Neural cell (in vitro differentiated cells): ENCODE results near the gene SMIM35.

ENCODE experiments used
- EP300 ChIP-seq: fragments of 450-650 bp; conservative IDR thresholded peaks from 2 replicates; pipeline ENCODE4 v1.6.1; 2014; ENCODE audit warnings: antibody characterized with exemption, mild to moderate bottlenecking, moderate library complexity; ENCODE audit not compliant: poor library complexity, severe bottlenecking
- EZH2 ChIP-seq: fragments of 200-600, 300-800 bp; shearing (Covaris generic), sonication (generic); IDR thresholded peaks from 2 replicates; pipeline ENCODE4 v1.6.1; 2014; ENCODE audit warnings: antibody characterized with exemption, low read length, borderline replicate concordance, mild to moderate bottlenecking; ENCODE audit not compliant: insufficient read depth, poor library complexity, severe bottlenecking
- MXI1 ChIP-seq: fragments of 450-650 bp; conservative IDR thresholded peaks from 2 replicates; pipeline ENCODE4 v1.6.1; 2014; ENCODE audit warnings: antibody characterized with exemption, mild to moderate bottlenecking; ENCODE audit not compliant: poor library complexity, severe bottlenecking
- POLR2AphosphoS5 ChIP-seq: IDR thresholded peaks from 2 replicates; pipeline ENCODE4 v1.6.1; 2012
- RAD21 ChIP-seq: fragments of 450-650 bp; conservative IDR thresholded peaks from 2 replicates; pipeline ENCODE4 v1.6.1; 2014; ENCODE audit warnings: antibody characterized with exemption, mild to moderate bottlenecking, moderate library complexity
- SMC3 ChIP-seq: fragments of 450-650 bp; conservative IDR thresholded peaks from 2 replicates; pipeline ENCODE4 v1.6.1; 2014; ENCODE audit warnings: antibody characterized with exemption, mild to moderate bottlenecking, moderate library complexity; ENCODE audit not compliant: poor library complexity
- TAF1 ChIP-seq: IDR thresholded peaks from 2 replicates; pipeline ENCODE4 v1.6.1; 2012; ENCODE audit warnings: low read depth
- TF ChIP-seq, protein P1 (sequence below): fragments of 450-650 bp; IDR thresholded peaks from 2 replicates; pipeline ENCODE4 v1.5.1; 2014; ENCODE audit warnings: antibody characterized with exemption, mild to moderate bottlenecking, moderate library complexity; ENCODE audit not compliant: poor library complexity, severe bottlenecking
- TF ChIP-seq, protein P2 (sequence below): IDR thresholded peaks from 2 replicates; pipeline ENCODE4 v1.6.1; 2012; ENCODE audit warnings: borderline replicate concordance

DNA sequence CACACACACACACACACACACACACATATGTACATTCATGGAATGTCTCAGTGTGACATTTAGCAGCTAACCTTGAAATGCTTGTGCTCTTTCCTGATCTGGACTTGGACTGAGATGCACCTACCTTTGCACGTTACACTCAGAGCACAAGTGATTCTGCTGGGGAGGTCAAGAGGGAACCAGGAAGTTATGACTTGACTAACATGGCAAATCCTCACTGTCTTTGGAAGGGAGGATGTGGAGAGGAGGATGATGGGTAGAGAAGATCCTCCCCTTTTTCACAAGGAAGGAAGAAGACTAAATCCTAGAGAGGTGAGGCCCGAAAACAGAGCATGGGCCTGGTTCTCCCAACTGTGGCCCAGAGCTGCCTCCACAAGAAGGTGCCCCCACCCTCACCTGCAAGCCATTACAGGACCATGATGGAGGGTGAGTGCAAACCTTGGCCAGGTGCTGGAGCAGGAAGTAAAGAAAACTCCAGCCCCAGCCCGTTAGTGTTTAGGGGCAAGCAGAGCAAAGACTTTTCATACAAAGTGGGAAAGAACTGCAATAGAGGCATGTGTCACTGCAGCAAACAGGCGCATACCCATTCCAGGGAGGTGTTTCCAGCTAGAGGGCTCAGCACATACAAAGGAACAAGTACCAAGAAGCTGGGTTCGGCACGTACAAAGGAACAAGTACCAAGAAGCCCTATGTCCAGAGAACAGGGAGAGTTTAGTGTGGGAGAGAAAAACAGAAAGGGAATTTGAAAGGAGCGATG is 39.5 kb upstream of the SMIM35 start:
- no peak for TF ChIP-seq TAF1
- TF ChIP-seq, protein P1, sequence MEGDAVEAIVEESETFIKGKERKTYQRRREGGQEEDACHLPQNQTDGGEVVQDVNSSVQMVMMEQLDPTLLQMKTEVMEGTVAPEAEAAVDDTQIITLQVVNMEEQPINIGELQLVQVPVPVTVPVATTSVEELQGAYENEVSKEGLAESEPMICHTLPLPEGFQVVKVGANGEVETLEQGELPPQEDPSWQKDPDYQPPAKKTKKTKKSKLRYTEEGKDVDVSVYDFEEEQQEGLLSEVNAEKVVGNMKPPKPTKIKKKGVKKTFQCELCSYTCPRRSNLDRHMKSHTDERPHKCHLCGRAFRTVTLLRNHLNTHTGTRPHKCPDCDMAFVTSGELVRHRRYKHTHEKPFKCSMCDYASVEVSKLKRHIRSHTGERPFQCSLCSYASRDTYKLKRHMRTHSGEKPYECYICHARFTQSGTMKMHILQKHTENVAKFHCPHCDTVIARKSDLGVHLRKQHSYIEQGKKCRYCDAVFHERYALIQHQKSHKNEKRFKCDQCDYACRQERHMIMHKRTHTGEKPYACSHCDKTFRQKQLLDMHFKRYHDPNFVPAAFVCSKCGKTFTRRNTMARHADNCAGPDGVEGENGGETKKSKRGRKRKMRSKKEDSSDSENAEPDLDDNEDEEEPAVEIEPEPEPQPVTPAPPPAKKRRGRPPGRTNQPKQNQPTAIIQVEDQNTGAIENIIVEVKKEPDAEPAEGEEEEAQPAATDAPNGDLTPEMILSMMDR = no peak
- no peak for TF ChIP-seq RAD21
- no peak for TF ChIP-seq EZH2
- TF ChIP-seq EP300 = no peak
- no peak for TF ChIP-seq POLR2AphosphoS5
- TF ChIP-seq, protein P2, sequence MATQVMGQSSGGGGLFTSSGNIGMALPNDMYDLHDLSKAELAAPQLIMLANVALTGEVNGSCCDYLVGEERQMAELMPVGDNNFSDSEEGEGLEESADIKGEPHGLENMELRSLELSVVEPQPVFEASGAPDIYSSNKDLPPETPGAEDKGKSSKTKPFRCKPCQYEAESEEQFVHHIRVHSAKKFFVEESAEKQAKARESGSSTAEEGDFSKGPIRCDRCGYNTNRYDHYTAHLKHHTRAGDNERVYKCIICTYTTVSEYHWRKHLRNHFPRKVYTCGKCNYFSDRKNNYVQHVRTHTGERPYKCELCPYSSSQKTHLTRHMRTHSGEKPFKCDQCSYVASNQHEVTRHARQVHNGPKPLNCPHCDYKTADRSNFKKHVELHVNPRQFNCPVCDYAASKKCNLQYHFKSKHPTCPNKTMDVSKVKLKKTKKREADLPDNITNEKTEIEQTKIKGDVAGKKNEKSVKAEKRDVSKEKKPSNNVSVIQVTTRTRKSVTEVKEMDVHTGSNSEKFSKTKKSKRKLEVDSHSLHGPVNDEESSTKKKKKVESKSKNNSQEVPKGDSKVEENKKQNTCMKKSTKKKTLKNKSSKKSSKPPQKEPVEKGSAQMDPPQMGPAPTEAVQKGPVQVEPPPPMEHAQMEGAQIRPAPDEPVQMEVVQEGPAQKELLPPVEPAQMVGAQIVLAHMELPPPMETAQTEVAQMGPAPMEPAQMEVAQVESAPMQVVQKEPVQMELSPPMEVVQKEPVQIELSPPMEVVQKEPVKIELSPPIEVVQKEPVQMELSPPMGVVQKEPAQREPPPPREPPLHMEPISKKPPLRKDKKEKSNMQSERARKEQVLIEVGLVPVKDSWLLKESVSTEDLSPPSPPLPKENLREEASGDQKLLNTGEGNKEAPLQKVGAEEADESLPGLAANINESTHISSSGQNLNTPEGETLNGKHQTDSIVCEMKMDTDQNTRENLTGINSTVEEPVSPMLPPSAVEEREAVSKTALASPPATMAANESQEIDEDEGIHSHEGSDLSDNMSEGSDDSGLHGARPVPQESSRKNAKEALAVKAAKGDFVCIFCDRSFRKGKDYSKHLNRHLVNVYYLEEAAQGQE = no peak
- TF ChIP-seq SMC3 = no peak
- TF ChIP-seq MXI1 = no peak
